Activated T-helper 17 cell treated with anti-CD3 and anti-CD28 coated beads, Interleukin-2, amount 50 U/mL, for 72 hours (primary cell): ENCODE results near the gene BNC2. TPM values are rescaled to one million over a fixed set of nuclear protein-coding genes. Genes with fewer than 3 reads are reported as not detected.

ENCODE experiments used
- ATAC-seq: fragments of 150-1000 bp; cut with Tn5 transposase; replicated peaks from 2 replicates; pipeline ENCODE4 v1.10.0; 2021; ENCODE audit warnings: mild to moderate bottlenecking, moderate library complexity
- H3K27ac Mint-ChIP-seq: one replicate; pipeline ENCODE4 v1.8.0; 2022; ENCODE audit warnings: mixed read lengths
- H3K27me3 Mint-ChIP-seq: one replicate; pipeline ENCODE4 v1.8.0; 2022; ENCODE audit warnings: mixed read lengths
- H3K36me3 Mint-ChIP-seq: one replicate; pipeline ENCODE4 v1.8.0; 2022; ENCODE audit warnings: low read depth, mild to moderate bottlenecking, mixed read lengths
- H3K4me1 Mint-ChIP-seq: one replicate; pipeline ENCODE4 v1.8.0; 2022; ENCODE audit warnings: mixed read lengths
- H3K4me3 Mint-ChIP-seq: one replicate; pipeline ENCODE4 v1.8.0; 2022; ENCODE audit warnings: mild to moderate bottlenecking, mixed read lengths
- H3K9me3 Mint-ChIP-seq: one replicate; pipeline ENCODE4 v1.8.0; 2022; ENCODE audit warnings: mixed read lengths
- total RNA-seq, 2 donors: library from RNA; stranded (reverse); gene quantifications; one replicate each; pipeline ENCODE4 v1.2.3, GENCODE V29; 2022

The BNC2 gene
- total RNA-seq, 2 donors from 2014 or later, result not detected

DNA sequence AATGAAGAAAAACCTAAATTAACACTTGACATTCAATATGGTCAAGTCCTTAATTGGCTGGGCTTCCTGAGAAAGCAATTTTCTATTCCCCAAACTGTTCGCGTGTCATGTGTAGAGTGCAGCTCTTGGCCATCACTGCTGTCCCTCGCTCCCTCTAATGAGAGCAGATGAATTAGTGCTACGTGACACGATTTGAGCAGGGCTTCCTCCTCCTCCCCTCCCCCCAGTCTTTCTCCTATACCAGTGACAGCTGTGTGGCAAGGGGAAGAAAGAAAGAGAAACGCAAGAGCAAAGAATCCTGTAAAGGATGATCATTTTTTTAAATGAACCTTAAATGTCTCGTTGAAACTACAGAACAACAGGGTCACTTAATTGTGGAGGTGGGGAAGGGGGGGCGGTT lies 159.6 kb downstream of the BNC2 start:
- no peak overlapping the region for H3K27ac Mint-ChIP-seq
- H3K27me3 Mint-ChIP-seq, result no peaks in the 10 kb centered on the region
- no peak overlapping the region for H3K4me3 Mint-ChIP-seq
- ATAC-seq, result no peak
- peaks cover 13% of the 10 kb centered on the region for H3K9me3 Mint-ChIP-seq
- no peaks in the 10 kb centered on the region for H3K36me3 Mint-ChIP-seq
- H3K4me1 Mint-ChIP-seq, result no peaks in the 10 kb centered on the region

DNA sequence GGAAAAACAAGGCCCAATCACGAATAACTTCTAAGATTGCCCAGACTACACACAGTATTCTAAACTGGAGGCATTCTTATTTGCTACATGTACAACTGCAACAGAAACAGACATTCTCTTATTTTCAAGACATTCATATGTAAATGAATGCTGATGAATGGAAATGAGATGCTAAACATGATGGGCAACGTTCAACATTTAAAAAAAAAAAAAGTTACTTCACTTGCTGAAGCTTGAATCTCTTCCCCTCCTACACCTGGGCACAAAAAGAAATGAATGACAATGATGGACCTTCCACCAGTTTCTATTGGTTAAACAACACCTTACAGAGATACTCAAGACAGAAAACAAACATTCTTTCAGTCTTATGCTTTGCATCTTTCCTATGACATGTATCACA lies 160.5 kb downstream of the BNC2 start:
- Mint-ChIP-seq H3K9me3 (peaks cover 13% of the 10 kb centered on the region), H3K27ac (no peak overlapping the region), H3K27me3 (no peaks in the 10 kb centered on the region), H3K4me1 (no peaks in the 10 kb centered on the region), H3K4me3 (no peak overlapping the region), H3K36me3 (no peaks in the 10 kb centered on the region)
- no peak for ATAC-seq

DNA sequence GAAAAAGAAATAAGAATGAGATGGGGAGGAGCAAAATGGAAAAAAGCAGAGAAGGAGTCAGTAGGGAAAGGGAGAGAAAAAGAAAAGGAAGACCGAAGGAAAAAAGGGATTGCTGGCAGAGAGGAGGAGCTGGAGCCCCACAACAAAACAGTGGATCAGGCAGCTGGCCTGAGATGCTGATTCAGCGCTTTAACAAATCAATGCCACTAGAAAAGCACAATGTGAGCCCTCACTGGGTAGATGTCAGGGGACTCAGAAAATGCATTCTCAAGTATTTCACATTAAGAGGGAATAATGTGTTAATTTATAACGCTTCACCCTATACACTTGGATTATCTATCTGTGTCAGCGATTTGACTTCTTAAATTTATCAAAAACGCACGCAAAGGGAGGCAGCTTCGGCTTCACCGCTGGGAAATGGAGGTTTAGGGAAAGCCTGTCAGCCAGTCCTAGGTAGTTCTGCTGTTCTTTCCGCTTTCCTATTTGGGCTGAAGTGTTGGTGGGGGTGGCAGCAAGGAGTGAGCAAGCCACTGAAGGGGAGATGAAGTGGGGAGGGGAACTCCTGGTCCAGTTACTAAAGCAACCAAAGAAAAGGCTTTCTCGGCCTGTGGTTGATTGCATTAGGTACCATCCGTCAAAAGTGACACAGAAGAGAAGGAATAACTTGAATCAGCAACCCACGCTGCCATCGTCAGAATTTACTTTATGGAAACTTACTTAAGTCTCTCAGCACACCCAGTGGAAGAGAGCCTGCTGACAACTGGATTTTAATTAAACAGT lies 161.6 kb downstream of the BNC2 start:
- H3K36me3 Mint-ChIP-seq, result no peaks in the 10 kb centered on the region
- H3K27ac Mint-ChIP-seq, result no peak overlapping the region
- no peak overlapping the region for H3K4me3 Mint-ChIP-seq
- peaks cover 13% of the 10 kb centered on the region for H3K9me3 Mint-ChIP-seq
- no peaks in the 10 kb centered on the region for H3K27me3 Mint-ChIP-seq
- ATAC-seq, result no peak
- H3K4me1 Mint-ChIP-seq, result no peaks in the 10 kb centered on the region

- no peak for ATAC-seq
- H3K9me3 Mint-ChIP-seq, result peaks cover 6% of the 10 kb centered on the region
- H3K4me3 Mint-ChIP-seq, result no peak overlapping the region
- no peaks in the 10 kb centered on the region for H3K4me1 Mint-ChIP-seq
- H3K27ac Mint-ChIP-seq, result no peak overlapping the region
- no peaks in the 10 kb centered on the region for H3K36me3 Mint-ChIP-seq
- no peaks in the 10 kb centered on the region for H3K27me3 Mint-ChIP-seq
Measured at GRCh38 chr9:16705111-16705604, 165.3 kb downstream of the BNC2 start.

DNA sequence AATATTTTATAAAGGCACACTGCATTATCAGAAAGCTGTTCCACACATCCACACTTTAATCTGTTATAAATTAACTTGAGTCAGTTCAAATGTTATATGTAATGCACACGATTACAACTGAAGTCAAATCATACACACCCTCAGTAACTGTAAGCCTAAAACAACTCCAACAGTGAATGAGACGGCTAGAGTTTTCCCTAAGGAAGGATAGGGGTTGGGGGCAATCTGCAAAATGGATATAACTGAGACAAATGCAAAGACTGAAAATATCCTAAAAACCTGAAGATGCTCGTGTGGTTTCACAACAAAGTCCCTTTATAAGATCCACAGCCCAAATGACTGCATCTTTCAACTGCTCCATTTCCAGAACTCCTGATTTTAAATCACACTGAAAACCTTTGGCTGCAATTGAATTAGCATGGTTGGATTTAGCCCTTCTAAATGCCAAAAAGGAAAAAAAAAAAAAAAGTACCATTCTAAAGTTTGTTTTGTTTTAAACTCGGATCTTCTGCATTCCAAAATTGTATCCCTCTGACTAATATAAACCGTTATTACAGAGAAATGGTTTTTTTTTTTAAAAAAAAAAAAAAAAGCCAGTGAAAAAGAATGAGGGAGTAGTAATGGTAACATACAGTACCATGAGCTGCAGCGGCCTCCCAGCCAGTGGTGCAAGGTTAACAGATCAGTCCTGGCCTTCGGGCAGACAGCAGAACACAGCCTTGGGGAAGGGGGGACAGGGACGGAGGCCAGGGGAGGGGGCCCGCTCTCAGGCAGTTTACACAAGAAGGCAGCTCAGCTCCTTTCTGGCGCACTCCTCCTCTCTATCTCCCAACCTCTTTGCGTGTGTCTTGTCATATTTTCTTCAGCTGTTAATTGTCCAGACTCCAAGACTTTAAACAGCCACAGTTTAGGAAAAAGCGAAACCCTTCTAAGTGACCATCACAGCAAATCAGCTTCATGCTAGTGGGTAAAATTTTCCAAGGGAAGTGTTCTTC lies 166.1 kb downstream of the BNC2 start:
- H3K9me3 Mint-ChIP-seq, result peaks cover 6% of the 10 kb centered on the region
- no peak overlapping the region for H3K27ac Mint-ChIP-seq
- no peak overlapping the region for H3K4me3 Mint-ChIP-seq
- H3K27me3 Mint-ChIP-seq, result no peaks in the 10 kb centered on the region
- no peaks in the 10 kb centered on the region for H3K4me1 Mint-ChIP-seq
- no peaks in the 10 kb centered on the region for H3K36me3 Mint-ChIP-seq
- ATAC-seq, result no peak

DNA sequence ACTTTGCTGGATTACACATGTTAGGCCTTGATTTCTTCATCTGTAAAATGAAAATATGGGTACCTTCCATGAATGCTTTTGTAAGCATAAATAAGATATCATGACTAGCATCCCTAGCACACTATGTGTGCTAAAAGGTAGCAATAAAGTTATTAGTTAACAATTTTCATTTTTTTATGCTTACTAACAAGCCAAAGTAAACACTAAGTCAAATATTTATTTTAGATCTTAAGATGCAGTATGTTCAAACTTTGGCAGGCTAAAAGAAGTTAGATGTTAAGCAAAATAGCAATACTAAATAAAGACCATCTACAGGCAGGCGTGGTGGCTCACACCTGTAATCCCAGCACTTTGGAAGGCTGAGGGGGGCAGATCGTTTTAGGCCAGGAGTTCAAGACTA lies 169.1 kb downstream of the BNC2 start:
- ATAC-seq, result no peak
- peaks cover 4% of the 10 kb centered on the region for H3K9me3 Mint-ChIP-seq
- no peaks in the 10 kb centered on the region for H3K4me1 Mint-ChIP-seq
- H3K27ac Mint-ChIP-seq, result no peak overlapping the region
- H3K4me3 Mint-ChIP-seq, result no peak overlapping the region
- no peaks in the 10 kb centered on the region for H3K27me3 Mint-ChIP-seq
- H3K36me3 Mint-ChIP-seq, result no peaks in the 10 kb centered on the region

DNA sequence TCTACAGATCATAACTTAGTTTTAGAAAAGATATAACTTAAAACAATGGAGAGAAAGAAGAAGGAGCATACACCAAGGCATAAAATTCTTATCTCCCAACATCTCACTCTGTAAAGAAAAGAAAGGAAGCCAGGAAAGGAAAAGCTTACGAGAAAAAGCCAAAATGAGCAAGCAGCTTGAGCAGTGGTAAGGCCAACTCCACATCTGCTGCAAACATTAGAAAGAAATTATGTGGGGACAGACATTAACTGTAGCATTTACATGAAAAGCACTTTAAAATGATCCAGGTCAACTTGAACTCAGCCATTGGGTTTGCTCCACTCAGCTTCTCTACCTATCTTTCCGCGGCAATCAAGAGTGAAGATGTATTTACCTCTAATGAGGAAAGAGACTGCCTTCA lies 176.9 kb downstream of the BNC2 start:
- no peaks in the 10 kb centered on the region for H3K4me1 Mint-ChIP-seq
- H3K27me3 Mint-ChIP-seq, result no peaks in the 10 kb centered on the region
- peaks cover 11% of the 10 kb centered on the region for H3K9me3 Mint-ChIP-seq
- no peak overlapping the region for H3K27ac Mint-ChIP-seq
- H3K4me3 Mint-ChIP-seq, result no peak overlapping the region
- no peak for ATAC-seq
- no peaks in the 10 kb centered on the region for H3K36me3 Mint-ChIP-seq

- no peak for ATAC-seq
- Mint-ChIP-seq H3K4me1 (no peaks in the 10 kb centered on the region), H3K36me3 (no peaks in the 10 kb centered on the region), H3K4me3 (no peak overlapping the region), H3K9me3 (peaks cover 8% of the 10 kb centered on the region), H3K27ac (no peak overlapping the region), H3K27me3 (no peaks in the 10 kb centered on the region)
Measured at GRCh38 chr9:16690628-16691027, 179.8 kb downstream of the BNC2 start.

GRCh38 chr9:16690205-16690604 lies 180.3 kb downstream of the BNC2 start:
- peaks cover 8% of the 10 kb centered on the region for H3K9me3 Mint-ChIP-seq
- H3K27ac Mint-ChIP-seq, result no peak overlapping the region
- no peaks in the 10 kb centered on the region for H3K27me3 Mint-ChIP-seq
- H3K4me1 Mint-ChIP-seq, result no peaks in the 10 kb centered on the region
- no peak overlapping the region for H3K4me3 Mint-ChIP-seq
- H3K36me3 Mint-ChIP-seq, result no peaks in the 10 kb centered on the region
- ATAC-seq, result no peak

GRCh38 chr9:16689351-16689938 lies 181.0 kb downstream of the BNC2 start:
- H3K9me3 Mint-ChIP-seq, result peaks cover 8% of the 10 kb centered on the region
- H3K36me3 Mint-ChIP-seq, result no peaks in the 10 kb centered on the region
- H3K27ac Mint-ChIP-seq, result no peak overlapping the region
- H3K27me3 Mint-ChIP-seq, result no peaks in the 10 kb centered on the region
- H3K4me3 Mint-ChIP-seq, result no peak overlapping the region
- no peaks in the 10 kb centered on the region for H3K4me1 Mint-ChIP-seq
- no peak for ATAC-seq

DNA sequence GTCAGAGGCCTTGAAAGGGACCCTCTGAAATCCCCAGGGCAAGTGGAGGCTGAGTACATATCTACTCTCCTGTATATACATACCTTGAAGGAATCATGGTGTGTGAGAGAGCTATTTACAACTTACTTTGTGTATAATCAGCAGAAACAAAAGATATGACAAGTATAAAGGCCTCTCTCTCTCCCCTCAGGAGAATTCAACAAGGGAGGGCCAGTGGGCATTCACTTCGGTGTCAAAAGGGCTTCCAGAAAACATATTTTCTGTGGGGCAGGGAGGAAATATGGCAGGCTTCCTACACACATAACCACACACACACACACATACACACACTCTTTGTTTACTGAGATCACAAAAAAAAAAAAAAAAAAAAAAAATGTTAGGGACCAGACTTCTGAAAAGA lies 181.7 kb downstream of the BNC2 start:
- H3K9me3 Mint-ChIP-seq, result peaks cover 5% of the 10 kb centered on the region
- H3K36me3 Mint-ChIP-seq, result no peaks in the 10 kb centered on the region
- no peaks in the 10 kb centered on the region for H3K27me3 Mint-ChIP-seq
- ATAC-seq, result no peak
- H3K4me1 Mint-ChIP-seq, result no peaks in the 10 kb centered on the region
- H3K4me3 Mint-ChIP-seq, result no peak overlapping the region
- H3K27ac Mint-ChIP-seq, result no peak overlapping the region

DNA sequence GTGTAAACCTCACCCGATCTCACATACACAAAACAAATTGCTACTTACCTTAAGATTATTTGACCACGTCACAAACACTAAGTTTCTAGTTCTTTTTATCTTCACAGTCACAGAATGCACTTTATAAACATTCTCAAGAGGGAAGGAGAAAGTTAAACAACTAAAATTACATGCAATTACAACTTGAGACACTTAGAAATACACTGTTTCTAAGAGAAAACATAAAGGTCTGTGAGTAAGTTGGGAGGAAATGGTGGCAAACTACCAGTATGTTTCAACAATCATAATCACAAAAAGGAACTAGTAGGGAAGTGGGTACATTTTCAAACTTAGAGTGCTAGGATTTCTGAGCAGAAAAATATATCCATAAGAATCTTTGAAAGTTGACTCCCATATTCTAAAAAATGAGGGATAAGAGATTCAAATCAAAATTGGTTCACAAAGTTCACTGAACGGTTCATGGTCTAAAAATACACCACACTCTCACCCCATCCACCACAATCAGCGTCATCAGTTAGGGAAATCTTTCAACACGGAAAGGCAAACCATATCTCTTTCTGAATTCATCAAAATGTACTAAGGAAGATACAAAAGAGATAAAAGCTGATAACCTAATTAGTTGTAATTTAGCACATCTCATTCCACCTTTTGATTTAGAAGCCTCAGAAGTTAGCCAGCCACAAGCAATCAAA lies 182.6 kb downstream of the BNC2 start:
- Mint-ChIP-seq H3K4me3 (no peak overlapping the region), H3K27ac (no peak overlapping the region), H3K27me3 (no peaks in the 10 kb centered on the region), H3K36me3 (no peaks in the 10 kb centered on the region), H3K4me1 (no peaks in the 10 kb centered on the region), H3K9me3 (no peaks in the 10 kb centered on the region)
- no peak for ATAC-seq

DNA sequence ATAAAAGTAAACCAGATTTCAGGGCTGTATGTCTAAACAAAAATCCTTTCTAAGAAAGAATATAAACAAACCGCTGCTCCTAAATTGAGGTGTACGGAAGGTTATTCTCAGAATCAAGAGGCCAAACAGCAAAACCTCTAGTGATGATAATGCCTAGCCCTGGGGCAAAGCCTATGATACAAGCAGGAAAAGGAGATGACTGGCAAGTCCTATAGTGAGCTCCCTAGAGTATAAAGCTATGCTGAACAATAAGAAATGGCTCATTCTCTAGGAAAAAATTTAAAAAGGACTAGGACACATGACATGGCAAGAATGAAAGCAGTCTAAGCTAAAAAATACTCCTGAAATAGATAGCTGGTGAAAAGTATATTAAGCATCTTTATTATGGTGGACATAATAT lies 187.1 kb downstream of the BNC2 start:
- H3K27me3 Mint-ChIP-seq, result no peaks in the 10 kb centered on the region
- H3K4me1 Mint-ChIP-seq, result no peaks in the 10 kb centered on the region
- no peak overlapping the region for H3K27ac Mint-ChIP-seq
- H3K9me3 Mint-ChIP-seq, result peaks cover 6% of the 10 kb centered on the region
- no peak overlapping the region for H3K4me3 Mint-ChIP-seq
- no peak for ATAC-seq
- H3K36me3 Mint-ChIP-seq, result no peaks in the 10 kb centered on the region

DNA sequence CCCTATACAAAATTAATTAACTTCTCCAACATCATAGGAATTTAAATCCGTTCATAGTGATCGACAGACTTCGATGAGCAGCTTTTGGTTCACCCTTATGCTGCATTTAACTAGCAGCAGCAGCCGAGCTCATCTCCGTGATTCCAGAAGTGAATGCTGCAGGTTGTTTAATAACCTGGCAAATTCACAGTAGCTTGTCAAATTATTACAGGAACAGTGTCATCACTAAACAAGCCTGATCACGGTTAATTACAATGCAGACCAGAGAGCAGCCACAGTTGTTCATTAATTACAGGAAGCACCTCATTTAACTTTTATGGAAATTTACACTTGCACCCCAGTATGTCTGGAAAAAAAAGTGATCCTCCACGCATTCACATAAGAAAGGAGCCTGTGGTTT lies 188.2 kb downstream of the BNC2 start:
- ATAC-seq, result no peak
- Mint-ChIP-seq H3K27ac (no peak overlapping the region), H3K27me3 (no peaks in the 10 kb centered on the region), H3K9me3 (peaks cover 6% of the 10 kb centered on the region), H3K4me1 (no peaks in the 10 kb centered on the region), H3K36me3 (no peaks in the 10 kb centered on the region), H3K4me3 (no peak overlapping the region)
